Thoracic aorta (tissue), 2 donors: Measurements from ENCODE around the gene RNF212. TPM values are rescaled to one million over a fixed set of nuclear protein-coding genes. Genes with fewer than 3 reads are reported as not detected.

Experiments used
- ATAC-seq: fragments of 150-250 bp; one replicate; pipeline ENCODE4 v1.8.0; 2017; ENCODE audit warnings: low read depth; ENCODE audit not compliant: insufficient number of reproducible peaks, low FRiP score
- DNase-seq: peaks from one replicate; pipeline ENCODE4 v3.0.0-alpha.2; 2020; ENCODE audit warnings: low spot score
- H3K27ac ChIP-seq, 2 donors: fragments of 200-600 bp; sonication (generic); 1 replicate in 1 of 2; 2 replicates in 1 of 2; pipeline ENCODE4 v1.5.1; 2016; ENCODE audit warnings: mild to moderate bottlenecking in 2 of 2, moderate library complexity in 2 of 2
- H3K27me3 ChIP-seq: fragments of 200-600 bp; sonication (generic); replicated peaks from 2 replicates; pipeline ENCODE4 v1.6.0; 2016; ENCODE audit warnings: mild to moderate bottlenecking; ENCODE audit not compliant: insufficient read depth
- H3K36me3 ChIP-seq: fragments of 200-600 bp; sonication (generic); one replicate; pipeline ENCODE4 v1.5.1; 2016
- H3K4me1 ChIP-seq, 2 donors: fragments of 200-600 bp; sonication (generic); 1 replicate in 1 of 2; 2 replicates in 1 of 2; pipeline versions ENCODE4 v1.5.1 to v1.6.0; 2016; ENCODE audit warnings: low read depth in 2 of 2, mild to moderate bottlenecking in 1 of 2; ENCODE audit not compliant: control insufficient read depth in 1 of 2
- H3K4me3 ChIP-seq: fragments of 200-600 bp; sonication (generic); 2 replicates; pipeline ENCODE4 v1.5.1; 2016; ENCODE audit warnings: mild to moderate bottlenecking
- H3K9me3 ChIP-seq: fragments of 200-600 bp; sonication (generic); 2 replicates; pipeline ENCODE4 v1.5.1; 2016
- CTCF ChIP-seq: fragments of 200-600 bp; sonication (generic); IDR thresholded peaks from one replicate; pipeline ENCODE4 v1.5.1; 2019; ENCODE audit warnings: antibody characterized with exemption
- total RNA-seq, 2 donors: library from RNA; depleted of rRNA; stranded (reverse); fragments of >200 nt; gene quantifications; one replicate each; pipeline versions ENCODE4 v1.1.0 to v1.2.3, GENCODE V29; 2016

Gene RNF212
- total RNA-seq, 2 donors from 2014 or later: 1.2 to 2.4 TPM

GRCh38 chr4:1090465-1091440 lies 22.6 kb downstream of the RNF212 start:
- no peak for ATAC-seq
- DNase-seq: no peak

GRCh38 chr4:1090036-1090435 lies 23.3 kb downstream of the RNF212 start:
- DNase-seq: no peak
- Histone ChIP-seq H3K4me3 (no peak overlapping the region), H3K27ac (no peak overlapping the region), H3K36me3 (no peaks in the 10 kb centered on the region), H3K9me3 (no peaks in the 10 kb centered on the region), H3K4me1 (no peaks in the 10 kb centered on the region), H3K27me3 (no peaks in the 10 kb centered on the region)
- TF ChIP-seq CTCF: no peak
- no peak for ATAC-seq

More at GRCh38 chr4:1090465-1091440, 22.6 kb downstream of the RNF212 start:
- Histone ChIP-seq H3K4me3 (no peak overlapping the region), H3K27ac (no peak overlapping the region), H3K4me1 (no peaks in the 10 kb centered on the region), H3K27me3 (no peaks in the 10 kb centered on the region), H3K36me3 (no peaks in the 10 kb centered on the region), H3K9me3 (no peaks in the 10 kb centered on the region)
- no peak for TF ChIP-seq CTCF

- H3K27me3 ChIP-seq: no peaks in the 10 kb centered on the region
- H3K4me3 ChIP-seq: no peak overlapping the region
- DNase-seq (no peak), ATAC-seq (no peak)
- H3K9me3 ChIP-seq: no peaks in the 10 kb centered on the region
- no peak overlapping the region for H3K27ac ChIP-seq
- TF ChIP-seq CTCF: no peak
- peaks cover 4 to 5% of the 10 kb centered on the region in 2 donors for H3K4me1 ChIP-seq
- no peaks in the 10 kb centered on the region for H3K36me3 ChIP-seq
Measured at GRCh38 chr4:1087371-1087770, 26.0 kb downstream of the RNF212 start.

GRCh38 chr4:1086011-1086410 lies 27.4 kb downstream of the RNF212 start:
- no peak for TF ChIP-seq CTCF
- DNase-seq (no peak), ATAC-seq (no peak)
- Histone ChIP-seq H3K27ac (no peak overlapping the region), H3K4me3 (no peak overlapping the region), H3K36me3 (no peaks in the 10 kb centered on the region), H3K9me3 (no peaks in the 10 kb centered on the region), H3K27me3 (no peaks in the 10 kb centered on the region), H3K4me1 (peaks cover 4 to 12% of the 10 kb centered on the region in 2 donors)

- no peak for DNase-seq
- no peak overlapping the region for H3K27ac ChIP-seq
- H3K4me1 ChIP-seq: peaks cover 4 to 12% of the 10 kb centered on the region in 2 donors
Measured at GRCh38 chr4:1085404-1085799, 28.0 kb downstream of the RNF212 start.

More at GRCh38 chr4:1085404-1085799, 28.0 kb downstream of the RNF212 start:
- no peak for ATAC-seq
- Histone ChIP-seq H3K4me3 (no peak overlapping the region), H3K9me3 (no peaks in the 10 kb centered on the region), H3K27me3 (no peaks in the 10 kb centered on the region), H3K36me3 (no peaks in the 10 kb centered on the region)
- no peak for TF ChIP-seq CTCF
